Transverse colon (tissue), 3 donors: Measurements from ENCODE around the gene TMEM171.

Experiments
- CTCF ChIP-seq, 5 experiments: fragments of 200-600 bp in 3 of 5; fragments of 450-650 bp in 2 of 5; sonication (generic) in 3 of 5; IDR thresholded peaks; 1 replicate in 2 of 5; 2 replicates in 3 of 5; pipeline ENCODE4 v1.5.1; 2016 to 2017; ENCODE audit warnings: antibody characterized with exemption in 5 of 5, inconsistent platforms in 3 of 5, mild to moderate bottlenecking in 2 of 5, moderate library complexity in 1 of 5
- EP300 ChIP-seq: sonication (generic); formaldehyde crosslinking; IDR thresholded peaks from one replicate; pipeline ENCODE4 v1.6.1; 2017; ENCODE audit warnings: antibody characterized with exemption, low read depth

GRCh38 chr5:73111536-73111935, 8.8 kb upstream of the TMEM171 start:
- TF ChIP-seq CTCF (IDR thresholded peaks at IDR 0.05), result no peak
- no peak for TF ChIP-seq EP300
